Activated naive CD8-positive, alpha-beta T cell treated with anti-CD3 and anti-CD28 coated beads, Interleukin-2, amount 50 U/mL, for 16 hours (primary cell): ENCODE measurements around the gene CCDC152.

Experiments
- DNase-seq: peaks from one replicate; pipeline ENCODE4 v3.0.0-alpha.2; 2020; ENCODE audit warnings: low read depth, low spot score

The CCDC152 gene

DNA sequence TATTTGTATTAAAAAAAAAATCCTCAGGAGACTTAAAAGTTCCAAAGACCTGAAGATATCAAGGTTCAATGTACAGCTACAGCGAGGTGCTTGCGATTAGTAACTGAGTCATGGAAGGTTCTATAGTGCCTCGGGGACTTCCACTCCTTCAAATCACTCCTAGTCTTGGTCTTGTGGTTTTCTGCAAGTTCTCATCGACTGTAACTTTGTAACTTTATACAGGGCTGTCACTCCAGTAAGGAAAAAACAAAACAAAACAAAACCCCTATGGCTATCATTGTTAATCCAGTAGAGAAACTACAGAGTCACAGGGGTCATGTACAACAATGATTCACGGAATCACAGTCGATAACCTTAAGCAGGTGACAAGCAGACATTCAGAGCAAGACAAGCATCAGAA lies 94.9 kb downstream of the CCDC152 start:
- no peak for DNase-seq
